ENCODE results near the gene MRPL28.

GRCh38 chr16:414395-415169 is 44.2 kb upstream of the MRPL28 start:
- TF ChIP-seq CTCF (IDR thresholded peaks at IDR 0.05): no peak
- TF ChIP-seq POLR2A (IDR thresholded peaks at IDR 0.05): no peak
- TF ChIP-seq POLR2AphosphoS5 (IDR thresholded peaks at IDR 0.05): no peak
